ENCODE measurements around the gene TNFRSF1A.
"Not testable (repeated sequence)": the region's sequence is repeated elsewhere in the genome, so short reads cannot be mapped to it uniquely, and the experiment has no call there.

The TNFRSF1A gene

GRCh38 chr12:6302621-6303020, 39.3 kb downstream of the TNFRSF1A start:
- no peak overlapping the region for H3K4me3 ChIP-seq (replicated peaks in 1 of 2; ENCODE audit: low read depth in 2 of 2, low read length in 2 of 2)
- no peak for TF ChIP-seq CTCF (IDR thresholded peaks at IDR 0.05; ENCODE audit: low read depth, low read length)
- peak in 1 of 2 donors; percentile 34 for DNase-seq (ENCODE audit: low read depth in 2 of 2)

GRCh38 chr12:6301721-6302120, 40.2 kb downstream of the TNFRSF1A start:
- no peak overlapping the region for H3K4me3 ChIP-seq (replicated peaks in 1 of 2; ENCODE audit: low read depth in 2 of 2, low read length in 2 of 2)
- DNase-seq (ENCODE audit: low read depth in 2 of 2), result no peak
- TF ChIP-seq CTCF (IDR thresholded peaks at IDR 0.05; ENCODE audit: low read depth, low read length), result no peak

GRCh38 chr12:6297170-6297569, 44.7 kb downstream of the TNFRSF1A start:
- TF ChIP-seq CTCF (IDR thresholded peaks at IDR 0.05; ENCODE audit: low read depth, low read length), result no peak
- no peak overlapping the region for H3K4me3 ChIP-seq (replicated peaks in 1 of 2; ENCODE audit: low read depth in 2 of 2, low read length in 2 of 2)
- no peak for DNase-seq (ENCODE audit: low read depth in 2 of 2)

- H3K4me3 ChIP-seq (replicated peaks in 1 of 2; ENCODE audit: low read depth in 2 of 2, low read length in 2 of 2), result no peak overlapping the region
- peak; percentile 92 for DNase-seq (ENCODE audit: low read depth in 2 of 2)
- TF ChIP-seq CTCF (IDR thresholded peaks at IDR 0.05; ENCODE audit: low read depth, low read length), result no peak
Observed at GRCh38 chr12:6295094-6295811, 46.6 kb downstream of the TNFRSF1A start.

- peak in 1 of 2 donors; percentile 13 for DNase-seq (ENCODE audit: low read depth in 2 of 2)
- no peak for TF ChIP-seq CTCF (IDR thresholded peaks at IDR 0.05; ENCODE audit: low read depth, low read length)
- no peak overlapping the region for H3K4me3 ChIP-seq (replicated peaks in 1 of 2; ENCODE audit: low read depth in 2 of 2, low read length in 2 of 2)
Observed at GRCh38 chr12:6294156-6295093, 47.5 kb downstream of the TNFRSF1A start.

- no peak overlapping the region for H3K4me3 ChIP-seq (replicated peaks in 1 of 2; ENCODE audit: low read depth in 2 of 2, low read length in 2 of 2)
- peak; percentile 72 to 85 for DNase-seq (ENCODE audit: low read depth in 2 of 2)
- TF ChIP-seq CTCF (IDR thresholded peaks at IDR 0.05; ENCODE audit: low read depth, low read length), result no peak
Observed at GRCh38 chr12:6292606-6293005, 49.3 kb downstream of the TNFRSF1A start.

- H3K4me3 ChIP-seq (replicated peaks in 1 of 2; ENCODE audit: low read depth in 2 of 2, low read length in 2 of 2), result not testable (repeated sequence)
Observed at GRCh38 chr12:6289906-6290305, 52.0 kb downstream of the TNFRSF1A start.

GRCh38 chr12:6289081-6289480, 52.8 kb downstream of the TNFRSF1A start:
- not testable (repeated sequence) for DNase-seq (ENCODE audit: low read depth in 2 of 2); H3K4me3 ChIP-seq (replicated peaks in 1 of 2; ENCODE audit: low read depth in 2 of 2, low read length in 2 of 2)

More at GRCh38 chr12:6289906-6290305, 52.0 kb downstream of the TNFRSF1A start:
- DNase-seq (ENCODE audit: low read depth in 2 of 2), result not testable (repeated sequence)

Measured in cardiac fibroblast (primary cell).